ENCODE measurements around the gene UGGT2.

GRCh38 chr13:96081888-96082287, 28.7 kb upstream of the UGGT2 start:
- no peak for TF ChIP-seq POLR2A (IDR thresholded peaks at IDR 0.05; ENCODE audit: low read depth, low read length)
- TF ChIP-seq POLR2AphosphoS5 (IDR thresholded peaks at IDR 0.05; ENCODE audit: low read depth, low read length): no peak
- TF ChIP-seq SPI1 (IDR thresholded peaks at IDR 0.05; ENCODE audit: low read depth, low read length): no peak
